Measurements from ENCODE around the gene RBM10.

- no peak for TF ChIP-seq ZZZ3 (IDR thresholded peaks at IDR 0.05)
- no peak for TF ChIP-seq PRMT5 (CRISPR knock-in tag; IDR thresholded peaks at IDR 0.05)
- TF ChIP-seq MXD1 (CRISPR knock-in tag; IDR thresholded peaks at IDR 0.05; ENCODE audit: borderline replicate concordance, poor library complexity, severe bottlenecking), result no peak
- TF ChIP-seq, protein P1, sequence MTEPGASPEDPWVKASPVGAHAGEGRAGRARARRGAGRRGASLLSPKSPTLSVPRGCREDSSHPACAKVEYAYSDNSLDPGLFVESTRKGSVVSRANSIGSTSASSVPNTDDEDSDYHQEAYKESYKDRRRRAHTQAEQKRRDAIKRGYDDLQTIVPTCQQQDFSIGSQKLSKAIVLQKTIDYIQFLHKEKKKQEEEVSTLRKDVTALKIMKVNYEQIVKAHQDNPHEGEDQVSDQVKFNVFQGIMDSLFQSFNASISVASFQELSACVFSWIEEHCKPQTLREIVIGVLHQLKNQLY (CRISPR knock-in tag; conservative IDR thresholded peaks at IDR 0.05), result no peak
- TF ChIP-seq, protein P2, sequence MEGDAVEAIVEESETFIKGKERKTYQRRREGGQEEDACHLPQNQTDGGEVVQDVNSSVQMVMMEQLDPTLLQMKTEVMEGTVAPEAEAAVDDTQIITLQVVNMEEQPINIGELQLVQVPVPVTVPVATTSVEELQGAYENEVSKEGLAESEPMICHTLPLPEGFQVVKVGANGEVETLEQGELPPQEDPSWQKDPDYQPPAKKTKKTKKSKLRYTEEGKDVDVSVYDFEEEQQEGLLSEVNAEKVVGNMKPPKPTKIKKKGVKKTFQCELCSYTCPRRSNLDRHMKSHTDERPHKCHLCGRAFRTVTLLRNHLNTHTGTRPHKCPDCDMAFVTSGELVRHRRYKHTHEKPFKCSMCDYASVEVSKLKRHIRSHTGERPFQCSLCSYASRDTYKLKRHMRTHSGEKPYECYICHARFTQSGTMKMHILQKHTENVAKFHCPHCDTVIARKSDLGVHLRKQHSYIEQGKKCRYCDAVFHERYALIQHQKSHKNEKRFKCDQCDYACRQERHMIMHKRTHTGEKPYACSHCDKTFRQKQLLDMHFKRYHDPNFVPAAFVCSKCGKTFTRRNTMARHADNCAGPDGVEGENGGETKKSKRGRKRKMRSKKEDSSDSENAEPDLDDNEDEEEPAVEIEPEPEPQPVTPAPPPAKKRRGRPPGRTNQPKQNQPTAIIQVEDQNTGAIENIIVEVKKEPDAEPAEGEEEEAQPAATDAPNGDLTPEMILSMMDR (IDR thresholded peaks at IDR 0.05 in 2 of 3, conservative IDR thresholded peaks at IDR 0.05 in 1 of 3; ENCODE audit: insufficient read depth in 2 of 3, low read depth in 1 of 3, low read length in 3 of 3), result no peak
- TF ChIP-seq POLR2AphosphoS2 (IDR thresholded peaks at IDR 0.05; ENCODE audit: low read length), result no peak
- TF ChIP-seq, protein P3, sequence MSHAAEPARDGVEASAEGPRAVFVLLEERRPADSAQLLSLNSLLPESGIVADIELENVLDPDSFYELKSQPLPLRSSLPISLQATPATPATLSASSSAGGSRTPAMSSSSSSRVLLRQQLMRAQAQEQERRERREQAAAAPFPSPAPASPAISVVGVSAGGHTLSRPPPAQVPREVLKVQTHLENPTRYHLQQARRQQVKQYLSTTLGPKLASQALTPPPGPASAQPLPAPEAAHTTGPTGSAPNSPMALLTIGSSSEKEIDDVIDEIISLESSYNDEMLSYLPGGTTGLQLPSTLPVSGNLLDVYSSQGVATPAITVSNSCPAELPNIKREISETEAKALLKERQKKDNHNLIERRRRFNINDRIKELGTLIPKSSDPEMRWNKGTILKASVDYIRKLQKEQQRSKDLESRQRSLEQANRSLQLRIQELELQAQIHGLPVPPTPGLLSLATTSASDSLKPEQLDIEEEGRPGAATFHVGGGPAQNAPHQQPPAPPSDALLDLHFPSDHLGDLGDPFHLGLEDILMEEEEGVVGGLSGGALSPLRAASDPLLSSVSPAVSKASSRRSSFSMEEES (CRISPR knock-in tag; IDR thresholded peaks at IDR 0.05), result no peak
- TF ChIP-seq ELF4 (CRISPR knock-in tag; IDR thresholded peaks at IDR 0.05), result no peak
- no peak for TF ChIP-seq CTBP1 (IDR thresholded peaks at IDR 0.05; ENCODE audit: borderline replicate concordance)
- no peak for TF ChIP-seq ZNF507 (tag; conservative IDR thresholded peaks at IDR 0.05)
- no peak for TF ChIP-seq ZNF274 (IDR thresholded peaks at IDR 0.05; ENCODE audit: borderline replicate concordance, low read depth, low read length)
- no peak for TF ChIP-seq KDM5B (IDR thresholded peaks at IDR 0.05; ENCODE audit: insufficient replicate concordance, low read depth, low read length)
- TF ChIP-seq NR2C2 (CRISPR knock-in tag; IDR thresholded peaks at IDR 0.05), result no peak
- no peak for TF ChIP-seq NR2C2 (tag; IDR thresholded peaks at IDR 0.05)
Measured at GRCh38 chrX:47179221-47179927, 34.4 kb downstream of the RBM10 start.
